ENCODE measurements around the gene FZR1. TPM values are rescaled to one million over a fixed set of nuclear protein-coding genes. Genes with fewer than 3 reads are reported as not detected.

FZR1 gene
- total and polyA plus RNA-seq, 2 of the 13 experiments (the other 11 are each of a cell fraction or from before 2014, with no cell fraction given), result 29.0 to 30.8 TPM

DNA sequence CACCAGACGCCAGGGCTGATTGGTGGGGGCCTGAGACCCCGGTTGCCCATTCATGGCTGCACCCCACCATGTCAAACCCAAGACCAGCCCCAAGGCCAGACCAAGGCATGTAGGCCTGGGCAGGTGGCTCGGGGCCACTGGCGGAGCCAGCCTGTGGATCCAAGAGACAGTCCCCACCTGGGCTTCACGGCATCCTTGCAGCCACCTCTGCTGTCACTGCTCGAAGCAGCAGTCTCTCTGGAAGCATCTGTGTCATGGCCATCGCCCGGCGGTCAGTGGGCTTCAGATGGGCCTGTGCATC is 29.1 kb downstream of the FZR1 start:
- intact Hi-C loops (cut with micrococcal nuclease; ENCODE audit: unreplicated experiment), result no loop called here
- Histone ChIP-seq H3K27me3 (ENCODE audit: control insufficient read depth in 1 of 2, insufficient read depth in 2 of 2, low read length in 2 of 2) (no peaks in the 10 kb centered on the region), H3K4me1 (ENCODE audit: insufficient read depth, low read length) (no peaks in the 10 kb centered on the region), H4K20me1 (ENCODE audit: insufficient read depth, low read length) (no peaks in the 10 kb centered on the region; the same call in 1 of the 2 replicates), H3K4me2 (ENCODE audit: low read depth, low read length) (no peak overlapping the region), H3K9ac (ENCODE audit: insufficient read depth, low read depth, low read length) (no peak overlapping the region), H3K36me3 (replicated peaks in 1 of 2; ENCODE audit: control insufficient read depth in 1 of 2, insufficient read depth in 2 of 2, low read length in 2 of 2) (peaks cover 11 to 20% of the 10 kb centered on the region in 2 experiments; a peak in 4 of 5 replicates), H3K79me2 (ENCODE audit: insufficient read depth, low read length) (no peaks in the 10 kb centered on the region), H3K9me3 (ENCODE audit: low read length) (no peaks in the 10 kb centered on the region), H3K27ac (ENCODE audit: extremely low read length, insufficient read depth, low read length) (no peak overlapping the region), H2AFZ (ENCODE audit: low read length) (no peak overlapping the region), H3K4me3 (replicated peaks in 1 of 3; ENCODE audit: insufficient read depth in 1 of 3, low read depth in 2 of 3, low read length in 3 of 3) (no peak overlapping the region)
- no TSS peak for BruUV-seq (replicated peaks)
- in situ Hi-C loops (cut with HindIII; ENCODE audit: extremely low pct_ligation_motif_present, low pct_unique_long_range_greater_than_20kb), result no loop called here
- FAIRE-seq (no peak), DNase-seq (ENCODE audit: low spot score) (no peak), ATAC-seq (no peak)
- whole genome bisulfite sequencing (ENCODE audit: low lambda C conversion rate), result 97% methylated on average over 7 of the region's 9 CpGs
- ChIA-PET POLR2A (no interaction called here), CTCF (ENCODE audit: low intra/inter-chr PET ratio, low total read pairs) (no interaction called here)
- TF ChIP-seq ZNF816 (CRISPR knock-in tag; IDR thresholded peaks at IDR 0.05; ENCODE audit: borderline replicate concordance), result no peak
- TF ChIP-seq ZNF850 (CRISPR knock-in tag; conservative IDR thresholded peaks at IDR 0.05), result no peak
- no peak for TF ChIP-seq IKZF1 (IDR thresholded peaks at IDR 0.05)
- TF ChIP-seq AGO2 (optimal IDR thresholded peaks at IDR 0.05; ENCODE audit: low read depth, low read length), result peak; percentile 39

DNA sequence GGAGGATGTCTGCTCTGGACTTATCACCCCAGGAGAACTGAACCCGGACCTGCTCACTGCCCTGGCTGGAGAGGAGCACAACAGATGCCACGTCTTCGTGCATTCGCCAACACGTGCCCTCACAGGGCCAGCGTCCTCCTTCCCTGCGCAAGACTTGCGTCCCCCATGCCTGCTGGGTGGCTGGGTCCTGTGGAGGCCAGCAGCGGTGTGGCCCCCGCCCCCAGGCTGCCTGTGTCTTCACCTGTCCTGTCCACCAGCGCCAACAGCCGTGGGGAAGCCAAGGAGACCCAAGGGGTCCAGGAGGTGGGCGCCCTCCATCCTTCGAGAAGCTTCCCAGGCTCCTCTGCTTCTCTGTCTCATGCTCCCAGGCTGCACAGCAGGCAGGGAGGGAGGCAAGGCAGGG is 29.5 kb downstream of the FZR1 start:
- 100% methylated on average over 10 of the region's 14 CpGs for WGBS (ENCODE audit: low lambda C conversion rate)
- H4K20me1 ChIP-seq (ENCODE audit: insufficient read depth, low read length), result no peaks in the 10 kb centered on the region; the same call in 1 of the 2 replicates
- BruUV-seq (replicated peaks), result TSS peak; percentile 22

More for the DNA sequence above, 29.5 kb downstream of the FZR1 start:
- Histone ChIP-seq H3K36me3 (replicated peaks in 1 of 2; ENCODE audit: control insufficient read depth in 1 of 2, insufficient read depth in 2 of 2, low read length in 2 of 2) (peaks cover 11 to 20% of the 10 kb centered on the region in 2 experiments; a peak in 4 of 5 replicates), H3K27me3 (ENCODE audit: control insufficient read depth in 1 of 2, insufficient read depth in 2 of 2, low read length in 2 of 2) (no peaks in the 10 kb centered on the region), H3K79me2 (ENCODE audit: insufficient read depth, low read length) (no peaks in the 10 kb centered on the region), H3K27ac (ENCODE audit: extremely low read length, insufficient read depth, low read length) (no peak overlapping the region), H3K4me3 (replicated peaks in 1 of 3; ENCODE audit: insufficient read depth in 1 of 3, low read depth in 2 of 3, low read length in 3 of 3) (no peak overlapping the region), H2AFZ (ENCODE audit: low read length) (no peak overlapping the region), H3K4me1 (ENCODE audit: insufficient read depth, low read length) (no peaks in the 10 kb centered on the region), H3K9me3 (ENCODE audit: low read length) (no peaks in the 10 kb centered on the region), H3K4me2 (ENCODE audit: low read depth, low read length) (no peak overlapping the region), H3K9ac (ENCODE audit: insufficient read depth, low read depth, low read length) (no peak overlapping the region)
- FAIRE-seq (no peak), ATAC-seq (no peak), DNase-seq (ENCODE audit: low spot score) (no peak)
- TF ChIP-seq ZNF441 (CRISPR knock-in tag; IDR thresholded peaks at IDR 0.05; ENCODE audit: borderline replicate concordance), result no peak
- no peak for TF ChIP-seq ZNF367 (CRISPR knock-in tag; IDR thresholded peaks at IDR 0.05; ENCODE audit: borderline replicate concordance)
- no peak for TF ChIP-seq ZNF510 (CRISPR knock-in tag; IDR thresholded peaks at IDR 0.05; ENCODE audit: low read depth)
- peak; percentile 80; the same call in 1 of the 2 replicates for TF ChIP-seq ZC3H13 (CRISPR knock-in tag; IDR thresholded peaks at IDR 0.05)
- TF ChIP-seq AGO2 (optimal IDR thresholded peaks at IDR 0.05; ENCODE audit: low read depth, low read length), result peak; percentile 42
- in situ Hi-C loops (cut with HindIII; ENCODE audit: extremely low pct_ligation_motif_present, low pct_unique_long_range_greater_than_20kb) (no loop called here), intact Hi-C loops (cut with micrococcal nuclease; ENCODE audit: unreplicated experiment) (no loop called here)
- CTCF ChIA-PET (ENCODE audit: low intra/inter-chr PET ratio, low total read pairs), result no interaction called here
- POLR2A ChIA-PET, result no interaction called here

Measured in HepG2 (cell line).